T-helper 2 cell treated with Interferon-gamma antibody and Interleukin-4, amounts not matched to agents 100 ng/mL and 5 ng/mL, for 36 hours (primary cell): ENCODE data around the gene RAB40B. TPM values are rescaled to one million over a fixed set of nuclear protein-coding genes. Genes with fewer than 3 reads are reported as not detected.

Experiments
- intact Hi-C: fragments of 100-400 bp; cut with micrococcal nuclease; formaldehyde crosslinking; loops from one replicate; pipeline ENCODE4 v1.15.1; 2023
- total RNA-seq: library from RNA; stranded (reverse); gene quantifications from 2 replicates; pipeline ENCODE4 v1.2.3, GENCODE V29; 2022

Gene RAB40B
- total RNA-seq, 1 donor from 2014 or later, result 1.1 TPM

- intact Hi-C loops, result no loop called here
Observed at GRCh38 chr17:82627405-82627804, 71.1 kb downstream of the RAB40B start.

GRCh38 chr17:82623707-82624106 lies 74.8 kb downstream of the RAB40B start:
- intact Hi-C loops, result no loop called here

DNA sequence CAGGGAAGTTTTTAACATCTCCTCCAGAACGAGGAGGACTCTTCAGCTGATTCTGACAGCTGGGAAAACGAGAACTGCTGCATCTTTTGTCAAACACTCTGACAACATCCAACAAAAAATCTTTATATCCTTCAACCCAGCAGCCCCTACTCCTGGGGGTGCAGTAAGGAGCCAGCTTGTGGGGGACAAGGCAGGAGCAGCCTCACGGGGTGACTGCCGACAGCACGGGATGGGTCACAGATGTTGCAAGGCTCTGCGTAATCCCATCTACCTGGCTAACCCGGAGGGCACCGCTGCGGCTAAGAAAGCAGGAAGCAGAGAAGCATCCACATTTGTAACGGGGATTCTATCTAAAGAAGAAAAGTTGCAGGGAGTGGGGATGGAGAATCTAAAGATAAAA lies 78.9 kb downstream of the RAB40B start:
- intact Hi-C loops, result no loop called here

- intact Hi-C loops, result no loop called here
Observed at GRCh38 chr17:82619211-82619610, 79.3 kb downstream of the RAB40B start.

DNA sequence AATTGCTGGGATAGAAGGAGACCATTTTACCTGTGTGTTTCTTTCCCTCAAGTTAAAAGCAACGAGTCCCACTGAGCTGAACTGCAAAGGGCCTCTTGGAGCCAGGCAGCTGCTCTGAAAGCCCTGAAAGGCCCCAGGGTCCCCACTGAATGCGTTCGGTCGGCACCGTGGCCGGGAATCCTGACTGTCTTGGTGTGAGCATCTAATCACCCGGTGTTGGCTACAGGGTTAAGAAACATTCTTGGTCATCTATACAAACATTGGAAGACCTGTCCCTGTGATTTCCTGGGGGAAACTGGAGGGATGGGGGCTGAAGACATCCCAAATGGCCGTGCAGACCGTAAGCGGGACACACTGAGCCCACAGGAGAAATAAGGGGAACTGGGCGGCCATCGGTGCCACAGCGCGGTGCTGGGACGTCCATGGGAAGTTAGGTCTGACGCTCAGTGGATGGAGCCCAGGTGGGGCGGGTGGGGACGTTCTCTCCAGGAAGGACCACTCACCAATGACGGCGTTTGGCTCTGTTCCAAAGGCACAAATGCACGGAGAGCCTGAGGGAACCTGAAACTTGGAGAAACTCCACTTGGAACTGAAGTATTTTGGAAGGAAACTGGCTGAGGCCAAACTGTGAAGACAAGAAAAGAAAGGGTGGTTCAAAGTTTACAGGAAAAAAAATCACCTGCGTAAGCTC lies 82.3 kb downstream of the RAB40B start:
- intact Hi-C loops, result no loop called here

DNA sequence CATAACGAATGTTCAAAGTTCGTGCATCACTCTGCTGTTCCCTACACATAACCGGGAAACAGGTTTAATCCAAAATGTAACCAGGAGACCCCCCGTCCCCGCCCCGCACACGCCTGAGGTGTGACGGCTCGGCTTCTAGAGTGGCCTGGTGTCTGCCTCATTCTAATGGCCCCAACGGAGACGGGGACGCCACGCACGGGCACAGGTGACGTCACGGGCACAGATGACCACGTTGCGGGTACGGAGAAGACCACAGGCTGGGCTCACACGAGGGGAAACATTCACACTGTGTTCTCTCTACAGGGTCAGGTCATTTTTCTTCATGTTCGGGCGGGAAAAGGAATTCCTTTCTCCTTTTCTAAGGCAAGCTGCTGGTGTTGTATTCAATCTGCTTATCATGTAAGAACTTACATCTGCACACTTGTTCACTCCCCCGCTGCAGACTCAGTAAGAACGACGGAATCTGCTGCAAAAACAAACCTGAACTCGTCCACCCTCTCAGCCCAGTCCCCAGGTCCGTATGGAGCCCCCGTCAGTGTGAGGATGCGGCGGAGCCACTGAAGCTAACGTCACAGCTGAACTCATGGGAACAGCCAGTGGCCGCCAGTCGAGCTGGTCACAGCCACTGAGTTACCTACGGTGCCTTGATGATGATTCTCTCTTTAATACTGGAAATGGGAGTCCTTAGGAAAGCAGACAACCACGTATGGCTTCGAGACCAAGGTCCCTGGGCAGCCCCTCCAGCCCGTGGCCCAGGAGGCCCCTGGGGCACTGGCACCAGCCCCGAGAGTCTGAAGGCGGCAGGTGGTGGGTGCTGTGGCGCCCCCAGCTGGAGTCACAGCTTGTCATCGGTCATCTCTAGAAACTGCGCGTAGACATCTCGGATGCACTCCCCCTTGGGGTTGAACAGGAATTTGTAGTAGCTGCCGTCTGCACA lies 83.1 kb downstream of the RAB40B start:
- intact Hi-C loops, result no loop called here

DNA sequence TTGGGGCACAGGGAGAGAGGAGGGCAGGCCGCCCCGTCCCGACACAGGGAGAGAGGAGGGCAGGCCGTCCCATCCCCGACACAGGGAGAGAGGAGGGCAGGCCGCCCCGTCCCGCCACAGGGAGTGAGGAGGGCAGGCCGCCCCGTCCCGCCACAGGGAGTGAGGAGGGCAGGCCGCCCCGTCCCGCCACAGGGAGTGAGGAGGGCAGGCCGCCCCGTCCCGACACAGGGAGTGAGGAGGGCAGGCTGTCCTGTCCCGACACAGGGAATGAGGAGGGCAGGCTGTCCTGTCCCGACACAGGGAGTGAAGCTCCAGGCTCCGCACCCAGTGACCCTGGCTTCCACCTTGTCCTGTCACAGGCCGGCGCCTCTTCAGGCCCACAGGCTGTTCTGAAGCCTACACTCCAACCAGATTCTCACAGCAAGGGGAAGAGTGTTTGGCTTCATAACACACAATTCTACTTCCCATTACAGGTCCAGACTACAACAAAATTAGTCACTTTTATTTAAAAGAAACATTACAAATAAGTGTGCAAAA lies 84.3 kb downstream of the RAB40B start:
- intact Hi-C loops, result no loop called here

DNA sequence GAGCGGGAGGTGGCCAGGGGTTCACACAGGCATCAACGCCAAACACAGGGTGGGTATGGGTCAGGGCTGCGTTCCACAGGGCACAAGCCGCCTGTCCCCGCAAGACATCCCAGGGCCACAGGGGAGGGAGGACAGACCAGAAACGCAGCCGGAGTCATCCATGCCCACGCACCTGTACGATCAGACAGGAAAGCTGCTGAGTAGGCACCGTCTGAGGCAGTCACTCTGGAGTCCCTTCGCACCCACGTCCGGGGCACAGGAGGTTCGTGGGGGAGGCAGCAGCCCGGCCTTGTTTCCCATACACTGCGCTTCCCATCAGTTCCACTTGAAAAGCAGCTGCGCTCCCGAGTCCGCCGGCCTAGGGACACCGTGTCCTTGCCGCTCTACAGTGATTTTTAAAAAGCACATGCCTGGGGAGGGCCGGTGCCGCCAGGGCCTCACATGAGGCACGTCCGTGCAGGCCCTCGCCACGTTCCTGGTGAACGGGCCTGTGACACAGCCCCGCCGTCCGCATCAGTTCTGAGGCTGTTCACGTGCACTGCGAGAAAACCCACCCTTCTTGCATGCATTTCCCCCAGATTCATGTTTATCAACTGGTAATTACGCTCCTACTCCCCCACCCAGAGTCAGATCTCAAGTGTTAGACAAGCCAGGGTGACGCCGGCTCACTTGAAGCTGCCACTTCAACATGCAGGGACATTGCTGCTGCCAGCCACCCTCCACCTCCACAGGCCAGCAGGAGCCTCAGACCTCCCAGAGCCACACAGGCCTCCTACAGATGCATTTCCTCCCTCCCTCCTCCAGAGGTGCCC lies 85.0 kb downstream of the RAB40B start:
- intact Hi-C loops, result no loop called here

DNA sequence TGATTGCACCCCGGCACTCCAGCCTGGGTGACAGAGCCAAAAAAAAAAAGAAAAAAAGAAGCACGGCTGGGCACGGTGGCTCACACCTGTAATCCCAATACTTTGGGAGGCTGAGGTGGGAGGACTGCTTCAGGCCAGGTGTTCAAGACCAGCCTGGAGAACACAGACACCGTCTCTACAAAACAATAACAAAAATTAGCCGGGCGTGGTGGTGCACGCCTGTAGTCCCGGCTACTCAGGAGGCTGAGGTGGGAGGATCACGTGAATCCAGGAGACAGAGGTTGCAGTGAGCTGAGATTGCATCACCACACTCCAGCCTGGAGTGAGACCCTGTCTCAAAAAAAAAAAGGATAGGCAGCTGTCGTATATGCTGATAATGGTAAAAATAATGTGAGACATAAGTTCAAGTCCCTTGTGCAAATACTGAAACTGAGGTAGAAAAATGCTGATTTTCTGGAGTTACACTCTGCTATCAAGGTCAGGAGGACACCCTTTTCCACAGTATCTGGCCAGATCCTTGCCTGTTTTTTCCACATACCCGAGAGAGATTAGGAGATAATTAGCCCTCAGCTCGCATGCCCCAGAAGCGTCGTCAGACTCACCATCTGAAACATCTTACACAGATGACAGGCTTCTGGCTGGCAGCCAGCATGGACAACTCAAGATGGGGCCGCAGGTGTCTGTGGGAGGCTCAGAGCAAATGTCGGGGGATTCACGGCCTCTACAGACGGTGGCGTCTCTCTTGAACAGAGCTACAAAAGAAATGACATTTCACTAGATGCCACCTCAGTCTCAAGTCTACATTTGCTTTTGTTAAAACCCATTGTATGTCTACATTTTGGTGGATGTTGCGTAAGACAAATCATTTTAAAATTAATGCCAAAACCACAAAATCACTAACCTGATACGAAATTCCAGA lies 87.1 kb downstream of the RAB40B start:
- intact Hi-C loops, result no loop called here

DNA sequence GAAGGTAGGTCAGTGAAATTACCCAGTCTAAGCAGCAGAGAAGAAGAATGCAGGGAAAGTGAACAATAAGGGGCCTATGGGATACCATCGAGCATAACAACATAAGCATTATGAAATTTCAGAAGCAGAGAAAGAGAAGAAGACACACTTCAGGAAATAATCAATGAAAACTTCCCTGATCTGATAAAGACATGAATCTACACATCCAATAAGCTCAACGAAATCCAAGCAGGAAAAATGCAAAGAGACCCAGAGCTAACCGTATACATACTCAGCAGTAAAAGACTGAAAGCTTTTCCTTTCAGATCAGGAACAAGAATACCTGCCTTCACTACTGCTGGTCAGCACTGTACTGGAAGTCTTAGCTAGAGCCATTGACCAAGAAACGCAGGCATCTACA lies 88.8 kb downstream of the RAB40B start:
- intact Hi-C loops, result no loop called here

GRCh38 chr17:82608816-82609215 lies 89.7 kb downstream of the RAB40B start:
- intact Hi-C loops, result no loop called here

DNA sequence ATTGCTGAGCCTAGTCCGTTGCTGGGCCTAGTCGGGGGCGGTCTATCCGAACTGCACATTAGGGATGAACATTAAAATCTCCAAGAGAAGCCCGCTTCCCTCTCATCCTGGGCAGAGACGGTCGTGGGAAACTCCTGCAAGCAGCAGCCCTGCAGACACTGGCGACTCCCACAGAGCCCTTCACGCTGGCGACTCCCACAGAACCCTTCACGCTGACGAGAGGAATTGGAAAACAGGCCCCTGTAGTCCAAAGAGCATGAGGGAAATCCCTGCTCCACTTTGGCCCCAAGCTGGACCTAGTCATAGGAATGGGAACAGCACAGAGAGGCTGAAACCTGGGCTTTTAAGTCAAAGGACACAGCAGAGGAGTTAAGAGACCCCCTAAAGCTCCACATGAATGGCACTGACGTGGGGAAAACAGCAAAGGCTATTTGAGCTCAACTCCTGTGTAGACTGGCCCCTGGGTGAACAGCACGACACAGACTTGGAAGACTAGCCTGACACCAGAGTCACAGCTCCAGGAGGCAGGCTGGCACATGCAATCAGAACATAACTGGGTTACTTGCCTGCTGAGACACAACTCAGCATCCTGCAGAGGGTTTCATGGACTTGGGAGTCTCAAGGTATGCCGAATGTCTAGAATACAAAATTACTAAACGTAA lies 92.4 kb downstream of the RAB40B start:
- intact Hi-C loops, result no loop called here

Other genes with a start within 250 kb of the RAB40B start
- 297 and 304 TPM in 2 replicates for gene CYBC1, start 247.9 kb downstream of the RAB40B start, total RNA-seq
- gene NARF, start 240.0 kb downstream of the RAB40B start, total RNA-seq, result 109 and 110 TPM in 2 replicates
- 66.3 and 71.1 TPM in 2 replicates for gene FOXK2, start 179.0 kb downstream of the RAB40B start, total RNA-seq
- 33.1 and 34.0 TPM in 2 replicates for gene WDR45B, start 50.3 kb downstream of the RAB40B start, total RNA-seq
- 38.4 and 41.0 TPM in 2 replicates for gene FN3KRP, start 18.0 kb upstream of the RAB40B start, total RNA-seq
- 4.2 and 5.3 TPM in 2 replicates for gene FN3K, start 36.9 kb upstream of the RAB40B start, total RNA-seq
- 166 and 177 TPM in 2 replicates for gene TBCD, start 53.4 kb upstream of the RAB40B start, total RNA-seq
- gene ZNF750, start 141.3 kb upstream of the RAB40B start, total RNA-seq, result not detected in 2 replicates